BJ (cell line): ENCODE data around the gene HSF4. TPM values are rescaled to one million over a fixed set of nuclear protein-coding genes. Genes with fewer than 3 reads are reported as not detected.

Source experiments
- CTCF ChIA-PET: fragments of 350-600 bp; formaldehyde crosslinking; extraction: SDS; loops from one replicate; lab custom pipeline; 2021; ENCODE audit warnings: antibody characterized with exemption, inconsistent platforms; lab: Yijun Ruan, JAX
- POLR2A ChIA-PET: fragments of 300-600 bp; sonication (Branson Sonifier 250); formaldehyde crosslinking; extraction: SDS; loops from one replicate; lab custom pipeline; 2021; ENCODE audit warnings: antibody characterized with exemption; lab: Charles Lee
- DNase-seq: peaks from one replicate; pipeline ENCODE4 v3.0.0-alpha.2; 2011; ENCODE audit warnings: low read depth
- H3K27me3 ChIP-seq: 2 replicates; pipeline ENCODE4 v1.6.0; 2011; ENCODE audit warnings: low read length; ENCODE audit not compliant: control insufficient read depth, insufficient read depth
- H3K36me3 ChIP-seq: 2 replicates; pipeline ENCODE4 v1.5.1; 2011; ENCODE audit warnings: low read length; ENCODE audit not compliant: control insufficient read depth, insufficient read depth
- H3K4me3 ChIP-seq: 2 replicates; pipeline ENCODE4 v1.5.1; 2011; ENCODE audit warnings: low read depth, mild to moderate bottlenecking, control low read depth, low read length
- CTCF ChIP-seq: IDR thresholded peaks from 2 replicates; pipeline ENCODE4 v1.5.1; 2011; ENCODE audit warnings: low read depth, mild to moderate bottlenecking, control low read depth, inconsistent platforms, low read length, moderate library complexity; ENCODE audit not compliant: insufficient read depth
- polyA plus RNA-seq: library from polyadenylated mRNA; depleted of rRNA; stranded (reverse); fragments of >200 nt; gene quantifications from 2 replicates; pipeline ENCODE4 v1.2.3, GENCODE V29; 2011

Gene HSF4
- polyA plus RNA-seq, 1 experiment, result 4.1 TPM

- CTCF ChIA-PET, result interaction anchor here (0.6 to 5.7 kb wide), 9 partner anchors 26 to 273 kb away, joined by 3 to 118 read pairs (median 4); no protein-coding TSS in a partner anchor
- Histone ChIP-seq H3K4me3 (no peak overlapping the region), H3K27me3 (no peaks in the 10 kb centered on the region; the same call in 1 of the 2 replicates), H3K36me3 (0 out of 2 replicates have a peak, but pooled peaks cover 1% of the 10 kb centered on the region)
- DNase-seq, result no peak
- no peak for TF ChIP-seq CTCF
- POLR2A ChIA-PET, result no interaction called here
Observed at GRCh38 chr16:67157892-67158635, 6.5 kb upstream of the HSF4 start.

GRCh38 chr16:67158637-67159600, 5.6 kb upstream of the HSF4 start:
- no peak for DNase-seq
- 0 out of 2 replicates have a peak, but pooled peaks cover 1% of the 10 kb centered on the region for H3K36me3 ChIP-seq
- peak overlapping the region; percentile 96 for H3K4me3 ChIP-seq
- H3K27me3 ChIP-seq, result peaks cover 2% of the 10 kb centered on the region
- ChIA-PET POLR2A (no interaction called here), CTCF (interaction anchor here (1.1 to 7.1 kb wide), 10 partner anchors 10 to 264 kb away, joined by 3 to 118 read pairs (median 4); no protein-coding TSS in a partner anchor)
- no peak for TF ChIP-seq CTCF

GRCh38 chr16:67161595-67162058, 2.9 kb upstream of the HSF4 start:
- no peak overlapping the region for H3K4me3 ChIP-seq
- POLR2A ChIA-PET, result interaction anchor here (1.3 kb wide), 1 partner anchor 9 kb away, joined by 3 read pairs; the partner anchor contains the start of gene NOL3
- no peaks in the 10 kb centered on the region for H3K36me3 ChIP-seq
- H3K27me3 ChIP-seq, result peaks cover 16% of the 10 kb centered on the region
- DNase-seq, result no peak
- CTCF ChIA-PET, result interaction anchor here (1.3 to 7.1 kb wide), 4 partner anchors 8 to 477 kb away, joined by 3 to 36 read pairs (median 8); partner anchors contain the start of gene NOL3
- TF ChIP-seq CTCF, result no peak

GRCh38 chr16:67162506-67163163, 1.9 kb upstream of the HSF4 start:
- POLR2A ChIA-PET, result no interaction called here
- Histone ChIP-seq H3K27me3 (peaks cover 18% of the 10 kb centered on the region), H3K36me3 (no peaks in the 10 kb centered on the region), H3K4me3 (no peak overlapping the region)
- CTCF ChIA-PET, result interaction anchor here (0.6 to 7.1 kb wide), 7 partner anchors 12 to 478 kb away, joined by 3 to 36 read pairs (median 3); no protein-coding TSS in a partner anchor
- DNase-seq, result no peak
- TF ChIP-seq CTCF, result no peak
